SU-DHL-6 (cell line): Measurements from ENCODE around the gene SQOR.

Experiments used
- EZH2phosphoT487 ChIP-seq: fragments of 200-600 bp; sonication (generic), shearing (Covaris generic); conservative IDR thresholded peaks from 2 replicates; pipeline ENCODE4 v1.6.1; 2018; ENCODE audit warnings: mild to moderate bottlenecking, antibody characterized with exemption, low read length, moderate library complexity, mixed read lengths
- TF ChIP-seq, protein P1 (sequence below): fragments of 200-600 bp; sonication (generic); IDR thresholded peaks from one replicate; pipeline ENCODE4 v1.5.1; 2017; ENCODE audit warnings: antibody characterized with exemption, mild to moderate bottlenecking, low read length, moderate library complexity; ENCODE audit not compliant: insufficient read depth, poor library complexity, severe bottlenecking

DNA sequence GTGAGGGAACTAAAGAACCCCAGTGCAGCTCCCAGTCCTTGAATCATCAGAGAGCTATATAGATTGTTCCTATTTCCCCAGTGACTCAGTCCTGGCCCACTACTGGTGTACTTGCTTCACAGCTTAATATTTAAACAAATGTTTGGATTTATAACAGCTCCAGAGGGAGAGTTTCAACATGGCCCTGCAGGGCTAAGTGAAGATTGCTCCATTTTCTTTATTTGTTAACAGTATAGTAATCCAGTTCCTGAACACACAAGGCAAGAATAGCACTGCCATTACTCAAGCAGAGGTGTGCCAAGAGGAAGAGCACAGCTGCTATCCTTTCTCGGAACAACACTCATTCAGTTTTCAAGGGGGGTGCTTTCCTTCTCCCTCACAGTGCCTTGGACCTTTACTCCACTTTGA, 6.5 kb downstream of the SQOR start:
- TF ChIP-seq, protein P1, sequence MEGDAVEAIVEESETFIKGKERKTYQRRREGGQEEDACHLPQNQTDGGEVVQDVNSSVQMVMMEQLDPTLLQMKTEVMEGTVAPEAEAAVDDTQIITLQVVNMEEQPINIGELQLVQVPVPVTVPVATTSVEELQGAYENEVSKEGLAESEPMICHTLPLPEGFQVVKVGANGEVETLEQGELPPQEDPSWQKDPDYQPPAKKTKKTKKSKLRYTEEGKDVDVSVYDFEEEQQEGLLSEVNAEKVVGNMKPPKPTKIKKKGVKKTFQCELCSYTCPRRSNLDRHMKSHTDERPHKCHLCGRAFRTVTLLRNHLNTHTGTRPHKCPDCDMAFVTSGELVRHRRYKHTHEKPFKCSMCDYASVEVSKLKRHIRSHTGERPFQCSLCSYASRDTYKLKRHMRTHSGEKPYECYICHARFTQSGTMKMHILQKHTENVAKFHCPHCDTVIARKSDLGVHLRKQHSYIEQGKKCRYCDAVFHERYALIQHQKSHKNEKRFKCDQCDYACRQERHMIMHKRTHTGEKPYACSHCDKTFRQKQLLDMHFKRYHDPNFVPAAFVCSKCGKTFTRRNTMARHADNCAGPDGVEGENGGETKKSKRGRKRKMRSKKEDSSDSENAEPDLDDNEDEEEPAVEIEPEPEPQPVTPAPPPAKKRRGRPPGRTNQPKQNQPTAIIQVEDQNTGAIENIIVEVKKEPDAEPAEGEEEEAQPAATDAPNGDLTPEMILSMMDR = no peak
- TF ChIP-seq EZH2phosphoT487 = no peak
